Fibroblast of peridontal ligament (primary cell): ENCODE data around the gene PTK6.
A peak's percentile ranks its signal among the peaks of the same experiment; 100 is the strongest.
"Not testable (repeated sequence)": the region's sequence is repeated elsewhere in the genome, so short reads cannot be mapped to it uniquely, and the experiment has no call there.

Experiments
- DNase-seq: peaks from one replicate; pipeline ENCODE4 v3.0.0-alpha.2; 2010; ENCODE audit errors: extremely low read depth

Gene PTK6

DNA sequence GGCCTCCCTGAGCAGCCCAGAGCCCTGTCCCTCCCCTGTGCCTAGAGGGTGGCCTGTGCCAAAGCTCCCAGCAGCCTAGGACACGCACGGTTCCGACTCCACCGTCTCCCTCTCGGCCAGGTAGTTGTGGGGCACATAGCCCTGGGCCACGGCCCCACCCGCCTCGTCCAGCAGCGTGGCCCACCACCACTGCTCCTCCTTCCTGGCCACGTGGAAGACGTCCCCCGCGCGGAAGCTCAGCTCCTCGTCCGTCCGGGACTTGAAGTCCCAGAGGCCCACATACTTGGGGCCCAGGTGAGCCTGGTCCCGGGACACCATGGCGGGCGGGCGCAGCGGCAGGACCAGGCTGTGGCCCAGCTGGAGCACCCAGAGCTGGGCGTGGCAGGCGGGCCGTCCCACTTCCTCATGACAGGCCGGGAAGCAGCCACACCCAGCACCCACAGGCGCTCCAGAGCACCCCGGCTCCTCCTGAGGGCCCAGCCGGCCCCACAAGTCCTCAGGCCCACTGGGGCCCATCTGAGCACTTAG lies at the start of gene PTK6:
TSS of gene PTK6 (minus strand) at position 380 of the 528 bp plus-strand sequence. CDS start at position 318, 62 bp downstream.
- no peak for DNase-seq

DNA sequence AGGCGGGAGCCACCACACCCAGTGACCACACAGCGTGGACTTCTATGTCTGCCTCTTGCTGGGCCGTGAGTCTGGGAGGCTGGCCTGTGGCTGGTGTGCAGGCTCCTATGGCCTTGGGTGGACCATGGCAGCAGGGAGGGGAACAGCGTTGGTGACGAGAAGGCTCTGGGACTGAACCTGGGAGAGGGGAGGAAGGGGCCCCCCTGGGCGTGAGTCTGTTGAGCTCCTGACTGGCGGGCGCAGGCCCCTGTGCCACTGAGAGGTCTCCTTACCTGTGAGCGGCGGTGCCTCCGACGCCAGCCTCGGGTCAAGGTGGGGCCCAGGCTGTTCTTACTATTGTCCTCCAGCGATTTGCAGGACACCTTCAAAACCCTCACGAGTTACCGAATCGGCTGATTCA lies 49.6 kb upstream of the PTK6 start:
- no peak for DNase-seq

DNA sequence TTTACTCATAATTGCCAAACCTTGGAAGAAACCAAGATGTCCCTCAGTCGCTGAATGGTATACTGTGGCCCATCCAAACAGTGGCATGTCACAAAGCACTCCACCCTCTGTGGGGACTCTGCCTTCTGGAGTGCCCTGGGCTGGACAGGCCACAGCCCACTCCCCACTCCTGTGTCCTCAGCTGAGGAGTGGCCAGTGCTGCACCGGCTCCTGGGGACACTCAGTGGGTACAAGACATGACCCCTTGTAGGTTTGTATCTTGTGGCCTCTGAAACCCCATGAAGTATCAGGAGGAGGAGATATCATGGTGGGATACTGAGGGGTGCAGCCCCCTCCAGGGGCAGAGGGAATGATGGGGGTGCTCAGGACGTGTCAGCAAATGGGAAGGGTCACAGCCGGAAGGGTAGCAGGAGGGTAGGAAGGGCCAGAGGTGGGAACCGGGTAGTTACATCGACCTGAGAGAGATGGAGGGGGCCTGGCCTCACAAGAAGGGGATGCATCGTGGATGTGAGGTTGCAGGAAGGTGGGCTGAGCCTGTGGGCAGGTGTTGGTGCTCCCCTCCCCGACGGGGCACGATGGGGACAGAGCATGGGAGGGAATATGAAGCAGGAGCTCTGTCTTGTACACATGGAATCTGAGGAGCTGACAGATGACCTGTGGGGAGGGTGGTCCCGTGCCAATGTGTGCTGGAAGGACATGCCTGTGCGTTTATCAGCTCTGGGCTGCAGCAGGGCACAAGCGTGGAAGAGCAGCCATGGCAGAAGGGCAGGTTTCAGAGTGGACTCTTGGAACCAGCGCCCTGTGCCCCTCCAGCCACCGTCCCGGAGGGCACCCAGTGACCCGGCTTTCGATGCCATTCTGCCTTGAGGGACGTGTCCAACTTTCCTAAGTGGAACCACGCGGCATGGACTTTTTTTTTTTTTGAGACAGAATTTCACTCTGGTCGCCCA lies 48.7 kb upstream of the PTK6 start:
- no peak for DNase-seq

DNA sequence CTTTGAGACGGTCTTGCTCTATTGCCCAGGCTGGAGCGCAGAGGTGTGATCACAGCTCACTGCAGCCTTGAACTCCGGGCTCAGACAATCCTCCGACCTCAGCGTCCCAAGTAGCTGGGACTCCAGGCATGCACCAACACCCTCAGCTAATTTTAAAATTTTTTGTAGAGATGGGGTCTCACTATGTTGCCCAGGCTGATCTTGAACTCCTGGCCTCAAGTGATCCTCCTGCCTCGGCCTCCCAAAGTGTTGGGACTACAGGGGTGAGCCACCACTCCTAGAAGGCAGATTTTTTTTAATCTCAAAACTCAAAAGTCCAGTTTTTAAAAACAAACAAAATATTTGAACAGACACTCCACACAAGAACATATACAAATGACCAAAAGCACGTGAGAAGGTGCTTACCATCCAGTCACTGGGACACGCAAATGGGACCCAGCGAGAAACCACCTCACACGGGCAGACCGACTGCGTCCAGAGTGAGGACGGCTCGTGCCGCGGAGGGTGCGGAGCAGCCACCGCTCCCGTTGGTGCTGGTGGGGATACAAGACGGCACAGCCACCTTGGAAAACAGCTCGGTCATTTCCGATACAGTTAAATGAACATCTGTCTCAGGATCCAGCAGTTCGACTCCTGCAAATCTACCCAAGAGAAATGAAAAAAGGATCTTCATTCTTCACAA lies 45.3 kb upstream of the PTK6 start:
- no peak for DNase-seq

DNA sequence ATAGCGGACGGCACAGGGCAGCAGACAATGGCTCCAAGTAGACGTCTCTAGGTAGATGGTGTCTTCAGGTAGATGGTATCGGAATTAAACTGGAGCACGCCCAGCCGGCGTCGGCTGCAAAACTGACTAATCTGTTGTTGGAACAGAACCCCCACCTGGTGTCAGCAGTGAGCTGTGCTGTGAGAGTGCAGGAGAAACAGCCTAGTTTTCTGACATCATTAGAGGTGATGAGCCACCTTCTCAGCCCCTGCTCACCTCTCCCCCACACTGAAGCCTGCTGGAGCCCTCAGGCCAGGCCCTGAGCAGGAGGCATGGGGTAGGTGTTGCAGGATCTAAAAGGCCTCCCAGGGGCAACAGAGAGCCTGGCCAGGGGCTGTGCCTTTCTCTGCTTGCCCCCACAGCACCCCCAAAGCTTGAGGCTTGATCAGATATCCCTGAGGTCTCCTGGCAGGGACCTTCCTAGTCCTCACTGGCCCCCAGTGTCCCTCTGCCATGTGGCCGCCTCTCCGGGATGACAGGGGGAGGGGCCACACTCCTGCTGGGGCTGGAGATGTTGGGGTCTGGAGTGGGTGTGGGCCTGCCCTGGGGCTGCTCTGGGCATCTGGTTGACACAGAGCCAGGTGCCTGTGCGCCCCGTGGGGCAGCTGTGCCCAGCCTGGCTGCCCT lies 43.8 kb upstream of the PTK6 start:
- peak; percentile 38 for DNase-seq

DNA sequence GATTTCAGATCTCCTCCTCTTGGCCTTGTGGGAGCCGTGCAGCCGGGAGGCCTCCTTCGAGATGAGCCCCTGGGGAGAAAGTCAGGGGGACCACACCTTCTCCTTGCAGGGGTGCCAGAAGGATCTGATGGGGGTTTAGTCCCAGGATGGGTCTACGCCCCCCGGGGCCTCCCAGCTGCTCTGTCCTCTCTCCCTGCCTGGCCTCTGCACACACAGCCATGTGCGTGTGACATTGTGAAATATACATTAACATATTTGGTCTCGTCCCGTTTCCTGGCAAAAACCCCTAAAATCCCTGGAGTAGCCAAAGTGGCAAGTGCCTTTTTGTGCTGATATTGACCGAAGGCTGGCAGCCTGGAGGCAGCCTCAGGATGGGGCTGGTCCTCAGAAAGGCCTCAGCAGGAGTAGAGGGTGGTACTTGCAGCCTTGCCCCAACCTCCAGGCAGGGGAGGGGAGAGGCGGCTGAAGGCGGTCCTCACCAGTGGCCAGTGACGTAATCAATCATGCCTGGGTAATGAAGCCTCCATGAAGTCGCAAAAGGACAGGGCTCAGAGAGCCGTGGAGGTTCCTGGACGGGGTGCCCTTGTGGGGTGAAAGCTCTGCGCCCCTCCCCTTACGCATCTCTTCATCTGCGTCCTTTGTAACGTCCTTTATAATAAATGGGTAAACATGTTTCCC lies 42.0 kb upstream of the PTK6 start:
- DNase-seq, result no peak

DNA sequence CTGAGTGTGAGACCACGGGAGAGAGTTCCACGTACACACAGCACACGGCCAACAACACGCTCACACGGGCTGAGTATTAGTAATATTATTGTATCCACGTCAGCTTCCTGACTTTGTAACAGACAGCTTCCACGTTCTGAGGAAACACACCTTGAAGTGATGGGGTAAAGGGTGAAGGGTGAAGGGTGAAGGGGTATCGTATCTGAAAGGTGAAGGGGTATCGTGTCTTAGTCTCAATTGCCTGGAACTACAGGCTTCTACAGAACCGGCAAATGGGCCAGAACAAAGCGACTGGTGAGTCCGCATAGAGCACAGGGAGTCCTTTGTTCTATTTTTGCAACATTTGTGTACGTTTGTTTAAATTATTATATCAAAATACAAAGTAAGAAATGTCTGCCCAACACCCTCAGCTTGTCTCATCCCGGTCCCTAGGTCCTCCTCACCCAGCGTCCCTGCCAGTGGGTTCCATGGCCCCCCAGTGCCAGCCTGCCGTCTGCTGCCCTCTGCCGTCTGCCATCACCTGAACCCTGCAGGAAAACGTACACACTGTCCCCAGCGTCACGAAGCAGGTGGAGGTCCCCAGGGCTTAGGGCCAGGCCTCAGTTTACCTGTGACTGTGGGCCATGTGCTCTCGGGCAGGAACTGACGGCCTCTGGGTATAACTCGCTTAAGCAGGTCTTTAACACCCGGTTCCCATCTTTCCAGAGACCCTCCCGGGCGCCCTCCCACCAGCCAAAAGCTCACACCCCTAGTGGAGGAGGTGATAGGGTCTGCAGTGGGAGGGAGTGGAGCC lies 41.2 kb upstream of the PTK6 start:
- no peak for DNase-seq

DNA sequence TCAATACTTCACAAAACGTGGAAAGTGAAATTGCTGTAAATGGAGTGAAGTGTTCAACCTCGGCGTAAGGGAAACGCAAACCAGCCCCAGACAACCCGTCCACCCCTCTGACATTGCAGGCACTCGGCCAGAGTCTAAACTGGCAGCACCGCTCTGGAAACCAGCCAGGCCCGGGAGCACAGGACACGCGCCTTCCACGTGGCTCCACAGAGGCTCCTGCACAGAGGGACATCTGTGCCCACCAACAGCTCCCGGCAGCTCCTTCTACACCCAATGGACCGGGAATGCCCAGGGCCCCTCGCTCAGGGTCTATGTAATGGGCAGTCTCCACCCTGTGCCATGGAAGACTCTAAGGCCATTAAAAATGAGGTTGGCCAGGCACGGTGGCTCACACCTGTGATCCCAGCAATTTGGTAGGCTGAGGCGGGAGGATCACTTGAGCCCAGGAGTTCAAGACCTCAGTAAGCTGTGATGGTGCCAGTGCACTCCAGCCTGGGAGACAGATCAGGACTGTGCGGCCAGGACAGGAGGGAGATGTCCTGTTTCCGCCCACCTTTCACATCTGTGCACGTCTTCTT lies 40.2 kb upstream of the PTK6 start:
- no peak for DNase-seq

DNA sequence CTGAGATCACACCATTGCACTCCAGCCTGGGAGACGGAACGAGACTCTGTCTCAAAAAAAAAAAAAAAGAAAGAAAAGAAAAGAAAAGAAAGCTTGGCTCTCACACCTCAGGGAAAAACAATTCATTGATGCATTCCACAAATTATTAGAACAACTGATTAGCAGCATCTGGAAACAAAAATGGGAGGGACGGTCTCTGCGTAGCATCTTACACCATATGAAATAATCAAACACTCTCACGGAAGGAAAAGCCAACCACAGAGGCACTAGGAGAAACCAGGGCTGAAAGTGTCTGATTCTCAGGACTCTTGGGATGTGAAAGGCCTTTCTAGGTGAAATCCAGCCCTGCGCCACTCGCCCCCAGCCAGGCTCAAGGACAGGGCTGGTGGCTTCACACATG lies 39.1 kb upstream of the PTK6 start:
- DNase-seq, result no peak

DNA sequence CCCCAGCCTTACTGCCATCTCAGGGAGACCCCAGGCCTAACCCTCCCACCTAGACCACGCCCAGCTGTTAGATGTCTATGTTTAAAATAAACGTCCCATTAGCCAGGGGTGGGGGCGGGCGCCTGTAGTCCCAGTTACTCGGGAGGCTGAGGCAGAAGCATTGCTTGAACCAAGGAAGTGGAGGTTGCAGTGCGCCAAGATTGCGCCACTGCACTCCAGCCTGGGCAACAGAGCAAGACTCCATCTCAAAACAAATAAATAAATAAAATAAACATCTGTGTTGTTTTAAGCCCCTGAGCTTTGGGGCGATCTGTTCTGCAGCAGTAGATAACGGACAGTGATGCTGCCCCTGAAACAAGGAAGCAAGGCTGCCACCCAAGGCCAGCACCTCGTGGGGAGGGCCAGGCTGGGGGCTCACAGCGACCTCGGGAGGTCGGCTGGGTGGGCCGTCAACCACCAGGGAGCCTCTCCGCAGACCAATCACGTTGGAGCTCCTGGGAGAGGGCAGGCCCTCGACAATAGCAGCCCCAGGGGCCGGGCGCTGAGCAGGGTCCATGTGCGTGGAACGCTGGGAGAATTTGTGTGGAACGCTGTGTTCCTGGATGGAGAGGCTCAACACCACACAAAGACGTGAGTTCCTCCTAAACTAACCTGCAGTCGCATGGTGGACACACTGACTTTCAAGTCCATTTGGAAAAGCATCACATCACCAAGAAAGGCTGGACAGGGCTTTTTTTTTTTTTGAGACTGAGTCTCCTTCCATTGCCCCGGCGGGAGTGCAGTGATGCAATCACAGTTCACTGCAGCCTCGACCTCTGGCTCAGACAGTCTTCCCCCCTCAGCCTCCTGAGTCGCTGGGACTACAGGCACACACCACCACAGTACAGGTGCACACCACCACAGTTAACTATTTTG lies 37.9 kb upstream of the PTK6 start:
- peak; percentile 41 for DNase-seq

DNA sequence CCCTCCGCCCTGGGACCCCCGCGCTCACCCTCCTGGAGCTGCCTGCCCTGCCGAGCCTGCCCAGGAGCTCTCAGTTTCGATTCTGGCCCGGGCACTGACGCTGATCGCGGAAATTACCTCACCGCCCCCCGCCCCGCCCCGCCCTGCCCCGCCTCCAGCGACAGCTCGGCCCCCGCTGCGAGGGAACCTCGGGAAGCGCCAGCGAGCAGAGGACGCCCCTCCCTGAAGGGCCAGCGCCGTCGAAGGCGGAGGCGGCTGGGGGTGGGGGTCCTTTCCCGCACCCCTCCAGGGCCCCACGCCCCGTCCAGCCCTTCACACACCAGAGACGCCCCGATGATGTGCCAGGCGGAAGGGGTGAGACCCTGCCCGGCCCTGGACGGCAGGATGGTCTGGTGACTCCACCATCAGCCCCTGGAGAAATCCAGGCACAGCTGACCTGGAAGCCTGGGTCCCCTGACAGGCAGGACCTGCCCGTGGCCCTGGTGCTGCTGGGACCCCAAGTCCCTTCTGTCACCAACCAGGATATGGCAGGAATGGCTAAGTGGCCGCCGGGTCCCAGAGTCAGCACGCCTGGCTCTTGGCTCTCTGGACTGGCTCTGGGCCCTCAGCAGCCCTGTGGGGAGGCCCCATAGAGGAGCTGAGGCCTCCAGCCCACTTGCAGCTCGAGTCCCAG lies 37.1 kb upstream of the PTK6 start, which contains the start of gene HELZ2:
TSS of gene HELZ2 (minus strand) at position 84 of the 673 bp plus-strand sequence. CDS start 1,854 bp downstream, outside the sequence.
- DNase-seq, result peak; percentile 44

DNA sequence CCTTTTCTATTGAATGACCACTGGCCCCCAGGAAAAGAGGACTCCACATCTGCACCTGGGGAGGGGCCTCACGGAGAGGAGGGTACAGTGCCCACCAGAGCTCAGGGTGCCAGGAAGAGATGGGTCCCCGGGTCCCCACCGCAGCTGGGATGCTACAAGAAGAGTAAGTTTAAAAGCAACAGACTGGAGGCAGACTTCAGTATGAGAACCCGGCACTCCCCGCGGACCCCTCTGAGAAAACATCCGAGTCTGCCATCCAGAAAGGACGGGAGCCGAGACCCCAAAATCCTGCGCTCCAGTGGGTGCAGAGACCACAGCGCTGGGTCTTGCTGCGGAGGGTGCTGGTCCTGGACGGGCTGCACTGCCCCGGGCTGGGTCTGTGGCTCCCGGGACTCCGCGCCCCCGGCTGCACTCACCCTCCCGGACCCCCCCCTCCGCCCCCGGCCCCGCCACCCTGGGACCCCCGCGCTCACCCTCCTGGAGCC lies 36.5 kb upstream of the PTK6 start:
- DNase-seq, result no peak

DNA sequence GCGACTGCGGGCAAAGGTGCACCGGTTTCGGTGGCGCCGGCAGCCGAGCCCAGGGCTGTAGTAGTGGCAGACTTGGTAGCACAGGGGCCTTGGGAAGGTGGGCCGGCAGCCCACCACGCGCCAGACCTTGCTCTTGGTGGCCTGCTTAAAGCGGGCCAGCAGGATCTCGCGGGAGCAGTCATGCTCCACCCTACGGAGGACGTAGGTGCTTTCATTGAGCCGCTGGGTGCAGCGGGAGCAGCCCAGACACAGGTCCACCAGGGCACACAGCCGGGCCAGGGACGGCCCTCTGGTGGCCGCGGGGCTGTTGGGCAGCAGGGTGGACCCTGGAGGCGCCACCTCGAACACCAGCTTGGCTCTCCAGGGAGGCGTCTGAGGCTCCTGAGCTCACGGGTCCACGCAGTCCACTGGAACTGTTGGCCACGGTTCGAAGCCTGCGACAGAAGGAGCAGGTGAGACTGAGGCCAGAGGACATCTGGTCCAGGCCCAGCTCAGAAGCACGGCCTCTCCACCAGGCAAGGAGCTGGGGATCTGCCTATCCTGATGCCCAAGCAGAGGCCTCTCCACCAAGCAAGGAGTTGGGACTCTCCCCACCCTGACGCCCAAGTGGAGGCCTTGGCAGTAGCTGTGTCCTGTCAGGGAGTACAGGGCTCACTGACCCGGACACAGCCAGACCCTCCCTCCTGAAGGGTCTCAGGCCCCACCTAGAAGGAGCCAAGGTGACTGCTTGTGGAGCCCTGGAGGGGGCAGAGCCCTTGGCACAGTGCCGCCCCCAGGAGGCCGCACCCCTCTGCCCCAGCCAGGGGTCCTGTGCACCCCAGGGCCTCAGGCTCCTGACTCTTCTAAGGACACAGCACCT lies 35.8 kb upstream of the PTK6 start:
- DNase-seq, result no peak

DNA sequence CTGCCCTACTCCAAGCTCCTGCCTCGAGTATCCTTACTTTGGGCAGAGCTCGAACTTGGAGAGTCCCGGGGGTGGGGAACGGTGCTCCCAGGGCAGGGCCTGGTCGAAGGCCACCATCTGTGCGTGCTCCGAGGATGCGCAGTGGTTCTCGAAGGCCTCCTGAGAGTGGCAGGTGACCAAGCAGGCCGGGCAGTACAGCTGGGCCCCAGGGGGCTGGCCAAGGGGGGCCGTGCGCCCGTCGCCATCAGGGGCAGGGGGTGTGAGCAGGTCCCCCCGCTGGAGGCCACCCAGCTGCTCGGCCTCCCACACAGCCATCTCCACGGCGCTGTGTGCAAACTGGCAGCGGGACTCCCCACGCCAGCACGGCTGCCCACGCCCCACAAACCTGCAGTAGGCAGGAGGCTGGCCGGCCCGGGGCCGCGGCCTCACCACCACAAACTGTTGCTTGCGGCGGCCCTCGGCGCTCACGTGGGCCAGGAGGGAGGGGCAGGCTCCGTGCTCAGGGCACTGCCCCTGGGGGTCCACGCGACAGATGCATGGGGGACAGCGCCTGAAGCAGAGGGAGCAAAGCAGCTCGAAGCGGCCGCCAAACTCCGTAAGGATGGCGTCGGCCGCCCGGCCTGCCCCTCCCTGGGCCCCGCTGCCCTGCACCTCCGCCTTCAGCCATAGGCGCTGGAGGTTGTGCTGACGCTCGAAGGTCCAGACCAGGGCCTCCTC lies 35.1 kb upstream of the PTK6 start:
- no peak for DNase-seq

DNA sequence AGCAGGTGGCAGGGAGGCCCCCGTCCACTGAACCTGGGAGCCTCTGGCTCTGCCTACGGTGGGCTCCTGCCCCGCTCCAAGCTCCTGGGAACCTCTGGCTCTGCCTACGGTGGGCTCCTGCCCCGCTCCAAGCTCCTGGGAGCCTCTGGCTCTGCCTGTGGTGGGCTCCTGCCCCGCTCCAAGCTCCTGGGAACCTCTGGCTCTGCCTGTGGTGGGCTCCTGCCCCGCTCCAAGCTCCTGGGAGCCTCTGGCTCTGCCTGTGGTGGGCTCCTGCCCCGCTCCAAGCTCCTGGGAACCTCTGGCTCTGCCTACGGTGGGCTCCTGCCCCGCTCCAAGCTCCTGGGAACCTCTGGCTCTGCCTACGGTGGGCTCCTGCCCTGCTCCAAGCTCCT lies 33.9 kb upstream of the PTK6 start:
- DNase-seq, result not testable (repeated sequence)

DNA sequence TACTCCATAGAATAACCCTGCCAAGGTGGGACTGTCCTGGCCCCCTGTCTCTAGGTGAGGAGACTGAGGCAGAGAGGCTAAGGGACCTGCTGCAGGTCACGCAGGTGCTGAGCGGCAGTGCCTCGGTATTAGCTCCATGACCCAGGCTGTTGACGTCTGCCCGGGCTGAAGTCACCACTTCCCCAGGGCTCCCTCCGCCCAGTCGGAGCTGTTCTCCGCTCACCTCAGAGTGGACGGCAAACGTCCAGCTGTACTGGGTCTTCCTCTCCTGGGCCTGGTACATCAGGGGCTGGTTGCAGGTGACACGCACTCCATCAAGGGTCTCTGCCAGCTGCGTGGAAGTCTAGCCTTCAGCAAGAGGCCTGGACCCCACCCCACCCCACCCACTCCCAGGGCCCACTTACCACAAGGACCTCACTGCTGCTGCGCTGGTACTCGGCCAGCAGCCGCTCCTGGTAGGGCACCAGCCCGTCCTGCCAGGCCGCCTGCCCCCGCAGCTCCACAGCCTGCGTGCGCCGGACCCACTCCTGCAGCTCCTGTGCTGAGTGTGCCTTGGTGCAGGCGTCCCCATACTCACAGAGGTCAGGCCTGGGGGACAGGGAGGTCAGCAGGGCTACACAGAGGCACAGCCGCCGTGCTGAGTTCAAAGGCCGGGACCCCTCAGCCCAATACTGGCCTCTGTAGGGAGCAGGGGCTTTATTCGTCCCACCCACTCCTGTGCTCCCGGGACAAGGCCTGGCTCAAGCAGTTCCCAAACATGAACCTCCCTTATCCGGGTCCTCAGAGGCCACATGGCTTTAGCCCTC lies 33.3 kb upstream of the PTK6 start:
- no peak for DNase-seq
